Neural progenitor cell (in vitro differentiated cells): ENCODE measurements around the gene ABCA3.
"Not testable (repeated sequence)": the region's sequence is repeated elsewhere in the genome, so short reads cannot be mapped to it uniquely, and the experiment has no call there.

Experiments used
- EZH2 ChIP-seq: fragments of 200-600 bp; sonication (generic); IDR thresholded peaks from 2 replicates; pipeline ENCODE4 v1.6.1; 2017; ENCODE audit warnings: antibody characterized with exemption, mild to moderate bottlenecking, moderate library complexity
- EZH2phosphoT487 ChIP-seq: fragments of 200-600 bp; sonication (generic); IDR thresholded peaks from 2 replicates; pipeline ENCODE4 v1.6.1; 2017; ENCODE audit warnings: antibody characterized with exemption
- TF ChIP-seq, protein P1 (sequence below): fragments of 200-600 bp; sonication (generic); IDR thresholded peaks from 2 replicates; pipeline ENCODE4 v1.5.1; 2017; ENCODE audit warnings: antibody characterized with exemption, mild to moderate bottlenecking

DNA sequence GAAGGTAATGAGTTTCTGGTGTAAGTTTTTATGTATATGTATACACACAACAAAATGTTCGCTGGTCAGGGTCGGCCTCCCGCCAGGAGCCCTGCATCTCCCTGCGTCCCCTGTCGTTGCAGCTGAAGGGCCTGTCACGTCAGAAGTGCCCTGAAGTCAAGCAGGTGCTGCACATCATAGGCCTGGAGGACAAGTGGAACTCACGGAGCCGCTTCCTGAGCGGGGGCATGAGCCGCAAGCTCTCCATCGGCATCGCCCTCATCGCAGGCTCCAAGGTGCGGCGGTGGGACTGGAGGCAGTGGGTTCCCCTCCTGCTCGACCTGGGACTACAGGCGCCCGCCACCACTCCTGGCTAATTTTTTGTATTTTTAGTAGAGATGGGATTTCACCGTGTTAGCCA lies 45.5 kb upstream of the ABCA3 start:
- TF ChIP-seq EZH2, EZH2phosphoT487: not testable (repeated sequence)
- TF ChIP-seq, protein P1, sequence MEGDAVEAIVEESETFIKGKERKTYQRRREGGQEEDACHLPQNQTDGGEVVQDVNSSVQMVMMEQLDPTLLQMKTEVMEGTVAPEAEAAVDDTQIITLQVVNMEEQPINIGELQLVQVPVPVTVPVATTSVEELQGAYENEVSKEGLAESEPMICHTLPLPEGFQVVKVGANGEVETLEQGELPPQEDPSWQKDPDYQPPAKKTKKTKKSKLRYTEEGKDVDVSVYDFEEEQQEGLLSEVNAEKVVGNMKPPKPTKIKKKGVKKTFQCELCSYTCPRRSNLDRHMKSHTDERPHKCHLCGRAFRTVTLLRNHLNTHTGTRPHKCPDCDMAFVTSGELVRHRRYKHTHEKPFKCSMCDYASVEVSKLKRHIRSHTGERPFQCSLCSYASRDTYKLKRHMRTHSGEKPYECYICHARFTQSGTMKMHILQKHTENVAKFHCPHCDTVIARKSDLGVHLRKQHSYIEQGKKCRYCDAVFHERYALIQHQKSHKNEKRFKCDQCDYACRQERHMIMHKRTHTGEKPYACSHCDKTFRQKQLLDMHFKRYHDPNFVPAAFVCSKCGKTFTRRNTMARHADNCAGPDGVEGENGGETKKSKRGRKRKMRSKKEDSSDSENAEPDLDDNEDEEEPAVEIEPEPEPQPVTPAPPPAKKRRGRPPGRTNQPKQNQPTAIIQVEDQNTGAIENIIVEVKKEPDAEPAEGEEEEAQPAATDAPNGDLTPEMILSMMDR = not testable (repeated sequence)
